GM21786 (cell line): Measurements from ENCODE around the gene NFYC.
A peak's percentile ranks its signal among the peaks of the same experiment; 100 is the strongest.

Experiments used
- ATAC-seq: cut with Tn5 transposase; IDR thresholded peaks from one replicate; pipeline ENCODE4 v1.9.1; 2021; ENCODE audit not compliant: unreplicated experiment

NFYC gene

DNA sequence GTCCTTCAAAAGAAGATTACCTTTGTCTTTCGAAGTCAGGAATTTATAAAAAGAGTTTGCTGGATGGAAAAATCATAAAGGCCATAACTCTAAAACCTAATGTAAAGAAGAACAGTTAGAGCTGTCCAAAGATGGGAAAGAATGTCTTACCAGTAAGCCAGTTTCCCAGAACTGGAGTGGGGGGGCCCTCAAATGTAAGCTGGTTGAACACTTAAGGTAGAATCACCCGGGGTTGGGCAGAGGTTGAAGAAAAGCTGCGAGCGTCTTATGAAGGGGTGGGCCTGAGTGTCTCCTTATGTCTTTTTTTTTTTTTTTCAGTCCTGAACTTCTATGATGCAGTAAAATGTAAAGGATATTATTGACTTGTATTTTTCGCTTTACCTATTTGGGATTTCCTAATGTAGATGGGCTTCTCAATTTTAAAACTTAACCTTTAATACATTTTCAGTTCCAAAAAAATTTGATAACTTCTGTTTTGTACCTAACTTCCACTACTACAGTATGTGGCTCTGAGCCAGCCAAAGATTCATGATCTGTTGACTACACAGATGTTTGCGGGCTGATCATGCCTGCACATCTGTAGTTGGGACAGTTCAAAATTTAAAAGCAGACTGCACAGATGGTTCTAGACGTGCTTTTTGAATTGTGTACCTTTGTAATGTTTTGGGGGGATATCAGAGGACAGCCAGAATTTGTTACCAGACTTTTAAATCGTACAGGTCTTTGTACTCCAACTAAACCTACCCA is 43.6 kb downstream of the NFYC start:
- ATAC-seq = no peak

DNA sequence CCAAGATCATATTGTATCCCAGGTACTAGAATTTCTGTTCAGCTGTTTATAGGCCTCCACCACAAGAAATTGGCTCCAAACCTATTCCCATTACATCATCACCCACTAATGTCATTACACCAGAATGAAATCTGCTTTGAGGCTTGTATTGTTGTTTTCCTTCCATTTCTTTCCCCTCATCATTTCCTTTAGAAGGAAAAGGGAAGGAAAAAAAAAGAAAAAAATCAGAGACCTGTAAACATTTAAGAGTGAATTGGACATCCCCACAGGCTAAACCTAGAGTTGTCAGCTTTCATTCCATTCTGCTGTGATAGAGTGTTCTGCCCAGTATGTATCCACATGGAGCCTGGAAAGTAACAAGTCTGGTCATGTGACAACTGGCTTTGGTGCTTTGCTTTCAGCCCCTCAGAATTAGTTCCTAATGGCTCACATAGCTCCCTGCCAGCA is 44.6 kb downstream of the NFYC start:
- no peak for ATAC-seq

DNA sequence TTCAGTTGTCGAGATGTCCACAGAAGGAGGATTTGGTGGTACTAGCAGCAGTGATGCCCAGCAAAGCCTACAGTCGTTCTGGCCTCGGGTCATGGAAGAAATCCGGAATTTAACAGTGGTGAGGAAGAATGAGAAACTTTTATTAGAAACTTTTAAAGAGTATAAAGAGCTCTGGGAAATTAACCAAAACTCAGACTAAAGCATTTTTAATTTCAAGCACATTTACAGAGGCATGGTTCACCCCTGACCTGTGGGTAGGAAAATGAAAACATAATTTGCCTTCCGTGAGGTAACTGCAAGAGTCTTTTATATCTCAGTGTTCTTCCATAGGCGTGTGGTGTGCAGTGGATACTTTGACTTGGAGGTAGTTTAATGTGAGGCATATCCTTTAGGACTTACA is 47.3 kb downstream of the NFYC start:
- ATAC-seq = no peak

DNA sequence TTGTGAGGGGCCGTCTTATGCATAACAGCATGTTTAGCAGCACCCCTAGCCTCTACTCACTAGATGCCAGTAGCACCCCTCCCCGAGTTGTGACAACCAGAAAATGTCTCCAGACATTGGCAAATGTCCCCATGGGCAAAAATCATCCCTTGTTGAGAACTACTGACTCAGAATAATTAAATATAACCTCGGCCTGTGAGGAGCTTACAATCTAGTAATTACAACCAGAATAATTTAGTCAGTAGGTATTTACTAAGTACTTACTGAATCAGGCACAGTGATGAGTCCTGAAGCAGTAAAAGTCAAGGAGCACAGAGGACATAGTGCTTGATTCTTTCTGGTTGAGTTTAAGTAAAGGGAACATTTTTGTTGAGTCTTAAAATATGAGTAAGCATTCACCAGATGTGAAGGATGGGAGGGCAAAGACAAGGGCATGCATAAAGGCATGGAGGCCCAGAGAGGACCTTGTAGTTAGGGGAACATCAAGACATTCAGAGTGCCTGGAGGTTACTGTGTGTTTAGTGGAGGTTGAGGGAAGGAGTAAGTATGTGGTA is 48.0 kb downstream of the NFYC start:
- no peak for ATAC-seq

DNA sequence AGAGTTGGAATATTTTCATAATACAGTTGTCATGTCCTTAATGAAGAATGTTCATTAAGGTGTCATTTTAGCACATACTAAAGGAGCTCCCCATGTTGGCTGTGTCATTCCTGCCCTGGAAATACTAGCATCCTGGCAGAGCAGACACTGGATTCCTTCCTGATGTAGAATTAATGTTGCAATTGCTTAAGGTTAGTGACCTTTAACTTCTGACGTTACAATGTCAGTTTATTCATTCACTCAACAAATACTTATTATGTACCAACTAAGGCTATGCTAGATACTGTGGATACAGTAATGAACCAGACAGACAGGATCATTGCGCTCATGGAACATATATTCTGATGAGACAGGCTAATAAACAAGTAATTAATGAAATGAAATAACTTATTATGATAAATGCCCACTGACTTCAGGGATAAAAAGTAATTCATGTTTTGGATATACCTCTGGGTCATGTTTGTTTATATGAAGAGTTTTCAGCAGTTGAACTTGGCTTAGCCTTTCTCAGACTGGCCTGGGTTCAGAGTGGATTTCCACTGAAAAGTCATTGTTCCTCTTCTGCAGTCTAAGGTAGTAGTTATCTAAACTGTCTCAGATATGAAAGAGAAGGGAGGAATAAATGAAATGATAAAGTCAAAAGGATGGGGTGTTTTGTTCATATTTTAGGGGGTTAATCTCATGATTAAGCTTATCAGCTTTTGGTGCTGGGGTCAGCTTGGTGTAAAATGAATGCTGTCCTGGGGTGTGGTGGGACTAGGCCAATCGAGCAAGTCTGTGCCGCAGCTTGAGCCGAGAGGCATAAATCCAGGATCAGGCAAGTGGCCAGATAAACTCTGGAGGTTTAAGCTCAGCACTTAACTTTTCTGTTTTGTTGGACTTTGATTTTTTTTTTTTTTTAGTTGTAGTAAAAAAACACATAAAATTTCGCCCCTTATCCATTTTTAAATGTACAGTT is 48.8 kb downstream of the NFYC start:
- ATAC-seq = no peak

DNA sequence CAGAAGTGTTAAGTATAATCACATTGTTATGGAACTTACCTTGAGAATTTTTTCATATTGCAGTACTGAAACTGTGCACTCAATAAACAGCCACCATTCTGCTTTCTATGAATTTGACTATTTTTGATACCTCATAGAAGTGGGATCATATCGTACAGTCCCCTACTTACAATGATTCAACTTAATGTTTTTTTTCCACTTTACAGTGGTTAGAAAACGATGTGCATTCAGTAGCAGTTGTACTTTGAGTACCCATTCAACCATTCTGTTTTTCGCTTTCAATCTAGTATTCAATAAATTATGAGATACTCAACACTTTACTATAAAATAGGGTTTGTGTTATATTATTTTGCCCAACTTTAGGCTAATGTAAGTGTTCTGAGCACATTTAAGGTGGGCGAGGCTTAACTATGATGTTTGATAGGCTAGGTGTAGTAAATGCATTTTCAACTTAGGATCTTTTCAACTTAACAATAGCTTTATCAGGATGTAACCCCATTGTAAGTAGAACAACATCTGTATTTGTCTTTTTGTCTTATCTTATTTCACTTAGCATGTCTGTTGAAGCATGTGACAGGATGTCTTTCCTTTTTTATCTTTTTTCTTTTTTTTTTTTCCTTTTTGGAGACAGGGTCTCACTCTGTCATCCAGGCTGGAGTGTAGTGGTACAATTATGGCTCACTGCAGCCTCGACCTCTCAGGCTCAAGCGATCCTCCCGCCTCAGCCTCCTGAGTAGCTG is 49.7 kb downstream of the NFYC start:
- ATAC-seq = no peak

DNA sequence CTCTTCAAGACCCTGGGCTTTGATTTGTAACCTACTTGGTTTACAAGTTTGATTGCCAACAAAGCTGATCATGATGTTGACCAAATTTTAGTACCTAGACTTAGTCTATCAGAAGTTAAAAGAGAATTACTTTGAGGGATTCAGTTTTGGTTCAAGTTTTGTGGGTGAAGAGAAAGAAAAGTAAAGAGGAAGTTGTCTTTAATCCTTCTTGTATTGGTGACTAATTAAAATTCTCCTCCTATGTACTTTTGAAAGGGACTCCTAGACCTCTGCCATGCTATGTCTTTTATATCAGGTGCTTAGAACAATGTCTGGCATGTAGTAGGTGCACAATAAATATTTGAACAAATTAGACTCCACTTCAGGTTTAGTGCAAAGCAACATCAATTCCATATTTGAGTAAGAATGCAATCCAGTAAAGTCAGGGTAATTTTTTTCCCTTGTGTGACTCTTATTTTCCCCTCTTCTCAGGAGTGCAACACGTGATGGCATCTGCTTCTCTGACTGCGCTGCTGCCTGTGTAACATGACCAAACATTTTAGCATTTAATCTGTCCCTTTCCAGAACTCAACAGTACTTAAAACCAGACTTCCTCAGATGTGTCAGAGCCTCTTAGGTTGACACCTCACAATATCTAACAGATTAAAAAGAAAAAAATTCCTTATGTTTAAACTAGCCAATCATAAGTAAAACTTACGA is 51.0 kb downstream of the NFYC start:
- no peak for ATAC-seq

DNA sequence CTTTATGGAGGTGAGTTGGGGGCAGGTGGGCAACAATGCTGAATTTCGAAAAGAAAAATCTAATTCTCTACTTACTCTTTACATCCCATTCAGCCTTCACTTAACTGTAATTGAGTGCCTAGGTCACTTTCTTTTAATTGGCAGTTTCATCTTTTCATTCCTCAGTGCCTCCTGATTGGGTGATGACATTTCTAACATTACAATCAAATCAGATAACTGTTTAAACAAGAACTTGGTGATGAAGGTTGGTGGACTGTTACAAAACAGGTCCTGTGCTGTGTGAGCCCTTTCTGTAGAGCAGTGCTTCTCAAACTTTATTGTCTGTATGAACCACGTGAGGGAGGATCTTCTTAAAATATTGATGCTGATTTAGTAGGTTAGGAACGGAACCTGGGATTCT is 51.9 kb downstream of the NFYC start:
- ATAC-seq = no peak

DNA sequence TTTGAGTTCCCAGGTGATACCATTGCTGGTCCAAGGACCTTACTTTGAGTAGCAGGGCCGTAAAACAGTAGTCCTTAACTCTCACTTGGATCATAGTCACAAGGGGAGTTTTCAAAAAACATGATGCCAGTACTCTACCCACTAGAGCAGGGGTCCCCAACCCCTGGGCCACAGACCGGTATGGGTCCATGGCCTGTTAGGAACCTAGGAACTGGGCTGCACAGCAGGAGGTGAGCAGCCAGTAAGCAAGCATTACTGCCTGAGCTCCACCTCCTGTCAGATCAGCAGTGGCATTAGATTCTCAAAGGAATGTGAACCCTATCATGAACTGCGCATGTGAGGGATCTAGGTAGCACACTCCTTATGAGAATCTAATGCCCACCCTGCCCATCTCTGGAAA is 52.4 kb downstream of the NFYC start:
- ATAC-seq = no peak

DNA sequence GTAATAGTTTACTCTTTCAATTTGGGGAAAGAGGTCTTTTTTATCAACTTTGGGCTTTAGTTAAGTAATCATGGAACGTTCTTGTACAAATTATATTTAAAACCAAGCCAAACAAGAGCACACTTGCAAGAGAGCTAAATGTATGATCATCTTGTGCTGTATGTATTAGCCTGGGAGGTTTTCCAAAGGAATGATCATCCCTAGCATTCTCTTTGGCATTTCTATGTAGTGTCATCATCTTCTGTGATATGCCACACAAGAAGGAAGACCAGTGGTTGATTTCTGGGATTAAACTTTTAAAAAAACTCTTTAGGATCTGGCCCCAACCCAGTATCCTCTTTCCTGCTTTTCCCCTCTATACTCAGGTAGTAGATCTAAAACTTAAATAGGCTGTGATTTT is 53.7 kb downstream of the NFYC start:
- ATAC-seq = no peak

DNA sequence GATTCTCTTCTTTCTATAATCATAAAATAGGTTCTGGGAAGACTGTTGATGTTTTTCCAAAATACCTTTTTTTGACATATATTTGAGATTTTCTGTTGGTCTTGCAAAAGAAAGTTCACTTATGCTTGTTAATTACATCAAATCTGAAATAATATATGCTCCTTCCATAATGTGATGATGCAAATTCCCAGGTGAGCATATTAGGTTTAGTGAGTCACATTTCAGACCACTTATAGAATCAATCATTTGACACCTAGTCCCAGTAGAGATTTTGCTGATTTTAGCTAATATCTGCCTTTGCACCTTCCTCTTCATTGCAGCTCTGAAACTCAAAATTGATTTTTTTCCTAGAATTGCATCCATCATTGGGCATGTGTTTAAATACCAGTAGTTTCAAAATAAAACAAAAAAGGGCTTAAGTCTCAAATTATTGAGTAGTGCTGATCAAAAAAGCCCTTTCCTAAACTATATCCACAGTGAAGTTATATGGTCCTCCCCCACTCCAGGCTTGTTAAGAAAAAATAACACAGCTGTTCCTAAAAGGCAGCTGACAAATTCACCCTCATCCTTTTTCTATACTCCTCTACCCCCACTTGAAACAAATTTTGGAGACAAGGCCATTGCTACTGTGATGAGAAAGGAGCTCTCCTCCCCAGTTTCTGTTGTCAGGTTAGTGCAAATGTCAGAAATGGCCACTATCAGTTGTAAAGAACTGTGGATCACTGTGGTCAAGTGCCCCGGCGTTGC is 55.0 kb downstream of the NFYC start:
- ATAC-seq = no peak

DNA sequence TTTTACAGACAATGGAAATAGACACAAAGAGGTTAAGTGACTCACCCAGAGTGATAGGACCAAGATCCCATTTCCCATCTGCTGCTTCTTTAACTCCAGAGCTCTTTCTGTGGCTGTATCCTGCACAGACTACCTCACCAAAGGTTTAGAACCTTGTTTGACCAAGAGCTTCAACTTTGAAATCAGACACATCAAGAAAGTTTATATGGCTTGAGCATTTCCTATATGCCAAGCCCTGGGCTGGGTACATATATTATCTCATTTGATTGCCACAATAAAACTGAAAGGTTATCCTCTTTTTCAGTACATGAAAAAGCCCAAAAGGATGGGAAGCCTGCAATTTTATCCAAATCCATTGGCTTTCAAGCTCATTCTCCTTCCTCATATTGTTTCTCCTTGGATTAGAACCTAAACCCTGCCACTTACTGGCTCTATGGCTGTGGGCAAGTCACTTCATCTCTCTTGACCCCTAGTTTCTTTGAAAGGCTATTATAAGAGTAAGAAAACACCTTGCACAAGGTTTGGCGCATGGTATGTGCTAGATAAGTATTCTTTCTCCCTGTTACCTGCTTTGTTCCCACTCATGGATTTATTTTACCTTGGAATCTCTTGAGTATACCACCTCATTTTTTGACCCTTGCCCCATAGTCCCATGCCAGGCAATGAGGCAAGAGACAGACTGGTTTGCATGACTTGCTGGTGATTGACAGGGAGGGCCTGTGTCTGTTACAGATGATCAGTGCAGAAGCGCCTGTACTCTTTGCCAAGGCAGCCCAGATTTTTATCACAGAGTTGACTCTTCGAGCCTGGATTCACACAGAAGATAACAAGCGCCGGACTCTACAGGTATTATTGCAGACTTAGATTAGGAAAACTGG is 57.6 kb downstream of the NFYC start:
- ATAC-seq = no peak

DNA sequence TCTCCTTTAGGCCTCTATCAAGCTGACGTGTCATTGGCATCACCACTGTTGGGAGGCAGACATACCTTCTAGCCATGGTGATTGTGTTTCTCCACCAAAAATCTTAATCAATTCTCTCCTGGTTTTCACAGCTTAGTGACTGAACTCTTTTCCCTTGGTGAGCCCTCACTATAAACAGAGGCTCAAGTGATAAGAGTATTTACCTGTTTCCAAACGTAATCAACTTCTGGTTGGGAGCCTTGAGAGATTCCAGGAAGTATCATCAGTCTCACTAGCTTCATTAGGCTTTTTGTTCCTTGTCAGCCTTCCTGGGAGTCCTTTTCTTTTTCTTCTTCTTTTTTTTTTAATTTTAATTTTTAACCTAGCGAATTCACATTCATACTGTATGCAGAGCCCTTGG is 58.3 kb downstream of the NFYC start:
- ATAC-seq = no peak

DNA sequence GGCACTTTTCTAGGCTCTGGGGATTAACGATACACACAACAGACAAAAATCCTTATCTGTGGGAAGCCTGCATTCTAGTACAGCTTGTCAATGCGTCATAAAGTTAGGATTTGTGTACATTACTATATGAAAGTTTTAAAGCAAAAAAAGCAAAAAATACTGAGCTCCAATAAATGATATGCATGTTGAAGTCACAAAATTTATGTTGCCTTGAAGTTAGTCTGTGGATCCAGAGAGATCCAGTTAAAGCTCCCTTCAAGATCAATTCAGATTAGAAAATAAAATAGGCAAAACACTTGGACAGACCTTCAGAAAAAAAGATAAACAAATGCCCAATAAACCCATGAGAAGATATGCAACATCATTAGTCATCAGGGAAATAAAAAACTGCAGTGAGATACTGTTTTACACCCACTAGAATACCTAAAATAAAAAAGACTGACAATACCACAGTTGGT is 59.0 kb downstream of the NFYC start:
- no peak for ATAC-seq

DNA sequence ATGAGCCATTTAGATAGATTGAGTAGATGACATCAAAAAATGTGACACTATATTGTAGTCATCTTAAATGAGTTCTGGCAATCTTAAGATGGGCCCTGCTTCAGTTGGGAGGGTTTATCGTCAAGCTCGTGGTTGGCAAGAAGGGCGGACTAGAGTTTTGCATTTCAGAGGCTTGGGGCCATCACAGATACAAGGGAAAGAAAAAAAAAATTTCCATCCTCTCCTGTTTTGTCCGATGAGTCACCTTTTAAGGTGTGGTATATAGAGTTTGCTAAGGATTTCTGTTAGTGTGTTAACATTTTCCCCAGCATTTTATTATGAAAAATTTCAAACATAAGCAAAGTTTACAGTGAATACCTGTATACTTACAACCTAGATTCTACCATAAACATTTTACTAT is 60.3 kb downstream of the NFYC start:
- no peak for ATAC-seq

DNA sequence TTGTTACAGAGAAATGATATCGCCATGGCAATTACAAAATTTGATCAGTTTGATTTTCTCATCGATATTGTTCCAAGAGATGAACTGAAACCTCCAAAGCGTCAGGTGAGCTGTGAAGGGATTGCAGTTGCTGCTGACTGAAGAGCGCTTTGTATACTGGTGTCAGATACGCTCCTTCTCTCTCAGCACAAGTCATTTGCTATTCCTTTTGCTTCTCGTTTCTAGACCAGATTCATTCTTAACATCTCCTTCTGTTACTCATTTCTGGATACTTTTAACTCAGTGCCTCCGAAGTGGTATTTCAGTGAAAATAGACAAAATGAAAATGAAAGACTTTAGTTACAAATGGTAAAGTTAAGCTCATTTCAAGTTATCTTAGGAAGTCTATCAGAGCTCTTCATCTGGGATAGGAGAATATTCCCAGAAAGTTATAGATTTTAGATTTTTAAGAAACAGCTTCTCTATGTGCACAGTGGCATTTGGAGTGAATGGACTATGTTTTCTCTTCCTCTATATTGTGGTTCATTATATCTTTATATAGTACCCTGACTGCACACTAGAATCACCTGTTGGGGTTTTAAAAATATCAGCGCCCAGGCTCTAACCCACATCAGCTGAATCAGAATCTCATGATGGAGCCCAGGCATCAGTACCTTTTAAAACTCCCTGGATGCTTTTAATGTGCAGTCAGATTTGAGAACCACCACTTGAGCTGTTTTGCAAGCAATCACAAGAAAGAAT is 61.8 kb downstream of the NFYC start:
- peak; percentile 45 for ATAC-seq

DNA sequence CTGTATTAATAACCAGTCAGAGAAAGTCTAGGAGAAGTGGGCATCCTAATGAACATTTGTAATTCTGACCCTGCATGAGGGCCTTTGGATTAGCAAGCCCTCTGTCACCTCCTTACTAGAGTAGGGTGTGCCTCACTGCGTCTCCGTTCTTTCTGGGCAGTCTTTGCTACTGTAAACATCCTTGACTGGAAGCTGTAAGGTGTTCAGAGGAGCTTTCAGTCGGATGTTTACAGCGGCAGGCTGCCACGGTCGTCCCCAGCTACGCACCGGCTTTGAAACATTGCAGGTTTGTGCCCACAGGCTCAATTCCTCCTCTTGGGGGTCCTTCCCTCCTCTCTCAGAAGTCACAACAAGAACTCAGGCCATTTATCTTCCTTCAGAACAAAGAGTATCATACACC is 62.7 kb downstream of the NFYC start:
- ATAC-seq = no peak

DNA sequence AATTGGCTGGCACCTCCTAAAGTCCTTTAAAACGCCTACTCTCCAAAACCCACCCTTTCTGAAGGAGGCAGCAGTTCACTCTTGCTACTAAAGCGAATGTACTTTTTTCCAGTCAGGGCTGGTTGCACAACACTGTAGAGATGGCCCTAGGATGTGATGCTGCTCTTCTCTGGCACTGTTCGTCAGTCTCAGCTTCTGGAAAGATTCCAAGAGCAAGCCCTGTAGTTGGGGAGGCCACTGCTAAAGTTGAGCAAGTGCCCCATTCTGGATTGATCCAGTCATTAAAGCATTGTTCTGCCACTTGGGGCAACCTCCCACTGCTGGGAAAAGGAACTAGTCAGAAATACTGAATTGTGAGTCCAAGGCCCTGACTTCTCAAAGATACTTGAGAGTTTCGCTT is 63.6 kb downstream of the NFYC start:
- ATAC-seq = no peak
